SU-DHL-6 (cell line): ENCODE data around the gene C1orf21.
"Not testable (repeated sequence)": the region's sequence is repeated elsewhere in the genome, so short reads cannot be mapped to it uniquely, and the experiment has no call there.

Experiments used
- H2AFZ ChIP-seq: fragments of 200-600 bp; sonication (generic); 2 replicates; pipeline ENCODE4 v1.6.1; 2014; ENCODE audit warnings: low read depth, mild to moderate bottlenecking, moderate library complexity, mixed read lengths, antibody characterized with exemption, low read length; ENCODE audit not compliant: severe bottlenecking
- H3F3A ChIP-seq: fragments of 200-600 bp; shearing (Covaris generic); 2 replicates; pipeline ENCODE4 v1.6.0; 2016; ENCODE audit warnings: antibody characterized with exemption, mild to moderate bottlenecking; ENCODE audit not compliant: insufficient read depth
- H3K27ac ChIP-seq: fragments of 200-600 bp; sonication (generic); 2 replicates; pipeline ENCODE4 v1.5.1; 2016; ENCODE audit warnings: low read depth, mild to moderate bottlenecking, low read length, moderate library complexity, mixed read lengths
- H3K27me3 ChIP-seq: fragments of 200-600 bp; sonication (generic), shearing (Covaris generic); 2 replicates; pipeline ENCODE4 v1.6.0; 2014; ENCODE audit warnings: mild to moderate bottlenecking, low read length
- H3K36me3 ChIP-seq: fragments of 200-600 bp; sonication (generic); 2 replicates; pipeline ENCODE4 v1.6.1; 2014; ENCODE audit warnings: mild to moderate bottlenecking, low read length, mixed read lengths
- H3K4me2 ChIP-seq: fragments of 300-600, 200-600 bp; shearing (Covaris generic), sonication (generic); 2 replicates; pipeline ENCODE4 v1.6.0; 2014; ENCODE audit warnings: low read length, low read depth, mild to moderate bottlenecking; ENCODE audit not compliant: poor library complexity, severe bottlenecking
- H3K4me3 ChIP-seq: fragments of 200-600 bp; sonication (generic); 2 replicates; pipeline ENCODE4 v1.5.1; 2014; ENCODE audit warnings: antibody characterized with exemption, low read length, mild to moderate bottlenecking, mixed read lengths; ENCODE audit not compliant: insufficient read depth, poor library complexity, severe bottlenecking
- H3K79me2 ChIP-seq: fragments of 200-600 bp; sonication (generic); 2 replicates; pipeline ENCODE4 v1.6.1; 2014; ENCODE audit warnings: mild to moderate bottlenecking, low read length, moderate library complexity; ENCODE audit not compliant: insufficient read depth
- H3K9ac ChIP-seq: fragments of 200-600 bp; sonication (generic); 2 replicates; pipeline ENCODE4 v1.7.0; 2014; ENCODE audit warnings: mild to moderate bottlenecking, low read length
- H3K9me2 ChIP-seq: fragments of 200-600 bp; sonication (generic); replicated peaks from 2 replicates; pipeline ENCODE4 v1.6.1; 2014; ENCODE audit warnings: low read length; ENCODE audit not compliant: insufficient read depth
- H3K9me3 ChIP-seq: fragments of 200-600 bp; sonication (generic); 2 replicates; pipeline ENCODE4 v1.6.1; 2014; ENCODE audit warnings: low read length, mixed read lengths; ENCODE audit not compliant: insufficient read depth
- H4K20me1 ChIP-seq: fragments of 200-600 bp; sonication (generic); 2 replicates; pipeline ENCODE4 v1.6.1; 2014; ENCODE audit warnings: low read depth, mild to moderate bottlenecking, antibody characterized with exemption, low read length, moderate library complexity, mixed read lengths
- EZH2phosphoT487 ChIP-seq: fragments of 200-600 bp; sonication (generic), shearing (Covaris generic); conservative IDR thresholded peaks from 2 replicates; pipeline ENCODE4 v1.6.1; 2018; ENCODE audit warnings: mild to moderate bottlenecking, antibody characterized with exemption, low read length, moderate library complexity, mixed read lengths
- TF ChIP-seq, protein P1 (sequence below): fragments of 200-600 bp; sonication (generic); IDR thresholded peaks from one replicate; pipeline ENCODE4 v1.5.1; 2017; ENCODE audit warnings: antibody characterized with exemption, mild to moderate bottlenecking, low read length, moderate library complexity; ENCODE audit not compliant: insufficient read depth, poor library complexity, severe bottlenecking

Gene C1orf21, protein sequence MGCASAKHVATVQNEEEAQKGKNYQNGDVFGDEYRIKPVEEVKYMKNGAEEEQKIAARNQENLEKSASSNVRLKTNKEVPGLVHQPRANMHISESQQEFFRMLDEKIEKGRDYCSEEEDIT

DNA sequence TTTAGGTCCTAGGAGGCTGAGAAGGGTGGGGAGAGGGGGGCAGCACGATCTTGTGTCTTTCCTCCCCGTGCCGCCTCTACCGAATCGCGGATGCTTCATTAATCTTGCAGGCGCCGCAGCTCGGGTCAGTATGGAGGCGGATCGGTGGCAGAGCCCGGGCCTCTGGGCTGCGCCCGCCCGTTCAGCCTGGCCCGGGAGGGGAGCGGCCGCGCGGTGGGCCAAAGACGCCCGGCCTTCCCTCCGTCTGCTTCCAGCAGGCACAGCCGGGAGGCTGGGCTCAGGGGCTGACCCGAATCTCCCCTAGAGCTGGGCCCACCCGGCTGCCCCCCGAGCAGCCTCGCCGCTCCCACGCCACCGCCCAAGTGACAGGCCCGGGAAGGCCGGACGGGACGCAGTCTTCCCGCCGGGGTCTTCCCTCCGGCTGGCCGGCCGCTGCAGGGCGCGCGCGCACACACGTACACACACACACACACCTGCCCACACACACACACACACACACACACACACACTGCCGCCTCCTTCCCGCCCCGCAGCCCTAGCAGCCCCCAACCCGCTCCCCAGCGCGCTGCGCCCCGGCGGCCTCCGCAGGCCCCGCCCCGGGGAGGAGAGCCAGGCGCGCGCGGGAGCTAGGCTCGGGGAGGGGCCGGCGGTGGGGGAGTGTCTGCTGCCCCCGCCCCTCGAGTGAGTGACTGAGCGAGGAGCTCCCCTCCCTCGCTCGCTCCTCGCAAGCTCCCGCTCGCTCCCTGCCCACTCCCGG, at the start of gene C1orf21:
Gene C1orf21, plus strand, starts transcription at position 718 of the 757 bp plus-strand sequence. CDS start 90,481 bp downstream, outside the sequence.
- no peaks in the 10 kb centered on the region for H3K36me3 ChIP-seq
- no peaks in the 10 kb centered on the region for H4K20me1 ChIP-seq
- no peaks in the 10 kb centered on the region for H3F3A ChIP-seq
- no peak within 1 kb of the TSS for H2AFZ ChIP-seq
- H3K4me2 ChIP-seq: peak within 1 kb of the TSS; percentile 17
- TF ChIP-seq, protein P1, sequence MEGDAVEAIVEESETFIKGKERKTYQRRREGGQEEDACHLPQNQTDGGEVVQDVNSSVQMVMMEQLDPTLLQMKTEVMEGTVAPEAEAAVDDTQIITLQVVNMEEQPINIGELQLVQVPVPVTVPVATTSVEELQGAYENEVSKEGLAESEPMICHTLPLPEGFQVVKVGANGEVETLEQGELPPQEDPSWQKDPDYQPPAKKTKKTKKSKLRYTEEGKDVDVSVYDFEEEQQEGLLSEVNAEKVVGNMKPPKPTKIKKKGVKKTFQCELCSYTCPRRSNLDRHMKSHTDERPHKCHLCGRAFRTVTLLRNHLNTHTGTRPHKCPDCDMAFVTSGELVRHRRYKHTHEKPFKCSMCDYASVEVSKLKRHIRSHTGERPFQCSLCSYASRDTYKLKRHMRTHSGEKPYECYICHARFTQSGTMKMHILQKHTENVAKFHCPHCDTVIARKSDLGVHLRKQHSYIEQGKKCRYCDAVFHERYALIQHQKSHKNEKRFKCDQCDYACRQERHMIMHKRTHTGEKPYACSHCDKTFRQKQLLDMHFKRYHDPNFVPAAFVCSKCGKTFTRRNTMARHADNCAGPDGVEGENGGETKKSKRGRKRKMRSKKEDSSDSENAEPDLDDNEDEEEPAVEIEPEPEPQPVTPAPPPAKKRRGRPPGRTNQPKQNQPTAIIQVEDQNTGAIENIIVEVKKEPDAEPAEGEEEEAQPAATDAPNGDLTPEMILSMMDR: no peak
- no peak for TF ChIP-seq EZH2phosphoT487
- no peak within 1 kb of the TSS for H3K4me3 ChIP-seq
- H3K9ac ChIP-seq: no peak within 1 kb of the TSS
- H3K79me2 ChIP-seq: no peaks in the 10 kb centered on the region
- H3K27me3 ChIP-seq: no peaks in the 10 kb centered on the region; the same call in 1 of the 2 replicates
- no peaks in the 10 kb centered on the region for H3K9me2 ChIP-seq
- H3K27ac ChIP-seq: no peak within 1 kb of the TSS
- no peaks in the 10 kb centered on the region for H3K9me3 ChIP-seq

DNA sequence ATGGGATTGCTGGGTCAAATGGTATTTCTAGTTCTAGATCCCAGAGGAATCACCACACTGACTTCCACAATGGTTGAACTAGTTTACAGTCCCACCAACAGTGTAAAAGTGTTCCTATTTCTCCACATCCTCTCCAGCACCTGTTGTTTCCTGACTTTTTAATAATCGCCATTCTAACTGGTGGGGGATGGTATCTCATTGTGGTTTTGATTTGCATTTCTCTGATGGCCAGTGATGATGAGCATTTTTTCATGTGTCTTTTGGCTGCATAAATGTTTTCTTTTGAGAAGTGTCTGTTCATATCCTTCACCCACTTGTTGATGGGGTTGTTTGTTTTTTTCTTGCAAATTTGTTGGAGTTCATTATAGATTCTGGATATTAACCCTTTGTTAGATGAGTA, 49.0 kb upstream of the C1orf21 start:
- not testable (repeated sequence) for H3K4me3 ChIP-seq, H3K9me3 ChIP-seq, H3K9me2 ChIP-seq, H3K27me3 ChIP-seq, H3K27ac ChIP-seq, H3K79me2 ChIP-seq, H3F3A ChIP-seq, H3K36me3 ChIP-seq, H2AFZ ChIP-seq, H3K4me2 ChIP-seq, H4K20me1 ChIP-seq, H3K9ac ChIP-seq

DNA sequence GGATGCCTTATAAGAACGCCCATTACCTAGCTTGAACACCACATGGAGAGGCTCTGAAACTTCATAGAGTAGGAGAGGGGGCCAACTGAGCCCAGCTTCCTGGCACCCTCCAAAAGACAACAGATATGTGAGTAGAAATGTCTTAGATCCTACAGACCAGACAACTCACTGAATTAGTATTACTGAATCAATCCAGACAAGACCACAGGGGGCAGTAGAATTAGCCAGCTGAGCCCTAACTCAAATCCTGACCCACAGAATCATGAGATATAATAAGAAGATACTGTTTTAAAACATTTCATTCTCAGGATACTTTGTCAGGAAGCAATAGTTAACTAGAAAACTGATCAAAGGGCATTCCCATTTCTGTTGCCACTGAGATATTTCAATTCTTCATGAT, 45.8 kb upstream of the C1orf21 start:
- no peak overlapping the region for H3K27ac ChIP-seq
- no peaks in the 10 kb centered on the region for H3K9me3 ChIP-seq
- no peak overlapping the region for H3K4me3 ChIP-seq
- H4K20me1 ChIP-seq: no peaks in the 10 kb centered on the region
- no peaks in the 10 kb centered on the region for H3K9me2 ChIP-seq
- H3K27me3 ChIP-seq: no peaks in the 10 kb centered on the region
- TF ChIP-seq, protein P1: no peak
- no peak for TF ChIP-seq EZH2phosphoT487
- no peak overlapping the region for H2AFZ ChIP-seq
- H3K79me2 ChIP-seq: no peaks in the 10 kb centered on the region
- no peak overlapping the region for H3K4me2 ChIP-seq
- H3K36me3 ChIP-seq: no peaks in the 10 kb centered on the region
- no peaks in the 10 kb centered on the region for H3F3A ChIP-seq
- H3K9ac ChIP-seq: no peak overlapping the region

DNA sequence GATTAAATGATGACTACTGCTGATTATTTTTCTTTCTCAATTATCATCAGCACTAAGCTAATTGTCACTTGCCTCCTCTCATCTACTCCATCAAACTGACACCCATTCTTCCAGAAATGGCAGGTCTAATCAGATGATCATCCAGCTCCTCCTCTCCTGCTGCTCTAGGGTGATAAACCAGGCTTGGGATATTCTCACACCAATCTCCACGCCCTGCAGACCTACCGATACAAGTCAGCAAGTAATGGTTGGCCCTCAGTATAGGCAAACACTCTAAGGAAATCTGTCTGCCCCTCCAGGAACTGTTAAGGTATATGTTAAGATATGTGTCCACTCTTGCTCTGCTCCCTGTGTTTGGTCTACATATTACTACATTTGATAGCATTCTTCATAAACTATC, 36.3 kb upstream of the C1orf21 start:
- Histone ChIP-seq H3K9me2 (no peaks in the 10 kb centered on the region), H3K27ac (no peak overlapping the region), H4K20me1 (no peaks in the 10 kb centered on the region), H3K27me3 (no peaks in the 10 kb centered on the region), H3K79me2 (no peaks in the 10 kb centered on the region), H3K9ac (no peak overlapping the region), H3K36me3 (no peaks in the 10 kb centered on the region), H3K4me2 (no peak overlapping the region), H3K9me3 (no peaks in the 10 kb centered on the region), H2AFZ (no peak overlapping the region), H3F3A (no peaks in the 10 kb centered on the region), H3K4me3 (no peak overlapping the region)
- no peak for TF ChIP-seq EZH2phosphoT487
- TF ChIP-seq, protein P1: no peak
